GM23248 (cell line): ENCODE data around the gene PNKD. TPM values are rescaled to one million over a fixed set of nuclear protein-coding genes. Genes with fewer than 3 reads are reported as not detected.

Source experiments
- DNase-seq: peaks from one replicate; pipeline ENCODE4 v3.0.0-alpha.2; 2015
- H2AFZ ChIP-seq: fragments of 200-600 bp; sonication (generic); 2 replicates; pipeline ENCODE4 v1.6.1; 2016; ENCODE audit warnings: antibody characterized with exemption
- H3F3A ChIP-seq: fragments of 200-600 bp; sonication (generic); 2 replicates; pipeline ENCODE4 v1.6.1; 2016; ENCODE audit warnings: mild to moderate bottlenecking, antibody characterized with exemption, mixed run types; ENCODE audit not compliant: insufficient read depth
- H3K27ac ChIP-seq: fragments of 200-600 bp; sonication (generic); 2 replicates; pipeline ENCODE4 v1.5.1; 2016; ENCODE audit warnings: mild to moderate bottlenecking
- H3K27me3 ChIP-seq: fragments of 200-600 bp; sonication (generic); replicated peaks from 2 replicates; pipeline ENCODE4 v1.6.1; 2016; ENCODE audit warnings: mild to moderate bottlenecking; ENCODE audit not compliant: insufficient read depth
- H3K36me3 ChIP-seq: fragments of 200-600 bp; sonication (generic); 2 replicates; pipeline ENCODE4 v1.6.1; 2016; ENCODE audit warnings: low read depth, mild to moderate bottlenecking
- H3K4me1 ChIP-seq: fragments of 200-600 bp; sonication (generic); 2 replicates; pipeline ENCODE4 v1.6.1; 2016; ENCODE audit warnings: mild to moderate bottlenecking; ENCODE audit not compliant: insufficient read depth
- H3K4me2 ChIP-seq: fragments of 200-600 bp; sonication (generic); one replicate; pipeline ENCODE4 v1.6.1; 2016; ENCODE audit warnings: mild to moderate bottlenecking; ENCODE audit not compliant: unreplicated experiment
- H3K4me3 ChIP-seq: fragments of 200-600 bp; sonication (generic); 2 replicates; pipeline ENCODE4 v1.5.1; 2016; ENCODE audit warnings: mild to moderate bottlenecking
- H3K79me2 ChIP-seq: fragments of 200-600 bp; sonication (generic); 2 replicates; pipeline ENCODE4 v1.6.1; 2016; ENCODE audit warnings: mild to moderate bottlenecking; ENCODE audit not compliant: insufficient read depth
- H3K9ac ChIP-seq: fragments of 200-600 bp; sonication (generic); 2 replicates; pipeline ENCODE4 v1.6.1; 2016; ENCODE audit warnings: mild to moderate bottlenecking
- H3K9me2 ChIP-seq: fragments of 200-600 bp; sonication (generic); 2 replicates; pipeline ENCODE4 v1.6.1; 2016; ENCODE audit warnings: mixed run types, mild to moderate bottlenecking, moderate library complexity; ENCODE audit not compliant: insufficient read depth
- H3K9me3 ChIP-seq: fragments of 200-600 bp; sonication (generic); one replicate; pipeline ENCODE4 v1.6.1; 2017; ENCODE audit warnings: low read depth
- H4K20me1 ChIP-seq: fragments of 200-600 bp; sonication (generic); 2 replicates; pipeline ENCODE4 v1.6.0; 2016; ENCODE audit not compliant: insufficient read depth
- EZH2 ChIP-seq: fragments of 200-600 bp; sonication (generic); IDR thresholded peaks from 2 replicates; pipeline ENCODE4 v1.6.1; 2018; ENCODE audit warnings: antibody characterized with exemption, mild to moderate bottlenecking; ENCODE audit not compliant: insufficient read depth, poor library complexity, severe bottlenecking
- EZH2phosphoT487 ChIP-seq: fragments of 200-600 bp; sonication (generic); IDR thresholded peaks from 2 replicates; pipeline ENCODE4 v1.6.1; 2018; ENCODE audit warnings: antibody characterized with exemption, moderate library complexity, mild to moderate bottlenecking, low read depth; ENCODE audit not compliant: insufficient read depth
- WGBS, 2 experiments: methylation state at CpG; one replicate each; pipeline ENCODE4 v1.1.6; 2015 to 2017; ENCODE audit warnings: low lambda C conversion rate in 2 of 2, low coverage in 1 of 2; ENCODE audit errors: missing lambda C conversion rate in 2 of 2; 5-methylcytosine and 5-hydroxymethylcytosine counted together
- in situ Hi-C: fragments of 300-500 bp; cut with MboI; formaldehyde crosslinking; loops from 2 replicates; pipeline ENCODE4 v1.15.0; 2020
- polyA plus RNA-seq: library from polyadenylated mRNA; unstranded; fragments of >200 nt; fragmentation: Nextera tagmentation; extraction: Ambion mirVana; gene quantifications from 2 replicates; pipeline ENCODE4 v1.2.1, GENCODE V29; 2016
- total RNA-seq: library from RNA; depleted of rRNA; stranded (reverse); fragments of >200 nt; shearing (Covaris generic); gene quantifications from 2 replicates; pipeline ENCODE4 v1.2.3, GENCODE V29; 2014

PNKD gene
- total and polyA plus RNA-seq, 2 experiments from 2014 or later: 28.6 to 82.7 TPM

DNA sequence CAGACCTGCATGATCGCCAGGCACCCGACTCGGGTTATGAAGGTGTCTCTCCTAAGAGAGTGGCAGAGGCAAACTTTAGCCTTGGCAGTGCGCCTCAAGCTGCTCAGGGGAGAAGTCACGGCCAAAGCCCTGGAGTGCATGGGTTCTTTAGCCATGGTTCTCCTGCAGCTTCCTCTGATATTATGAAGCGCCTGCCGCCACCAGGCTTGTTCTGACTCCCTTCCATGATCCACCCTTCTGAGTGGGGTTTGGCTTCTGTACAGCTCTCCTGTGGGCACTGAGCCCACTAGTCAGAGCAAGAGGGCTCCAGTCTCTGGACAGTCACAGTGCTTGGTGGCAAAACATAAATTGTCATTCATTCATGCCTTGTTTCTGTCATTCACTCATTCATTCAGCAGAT, 47.9 kb downstream of the PNKD start:
- Histone ChIP-seq H3K4me3 (no peak overlapping the region), H3K27ac (no peak overlapping the region), H3K4me2 (no peak overlapping the region), H3K79me2 (no peaks in the 10 kb centered on the region), H3K4me1 (no peaks in the 10 kb centered on the region), H3K9me2 (no peaks in the 10 kb centered on the region), H4K20me1 (no peaks in the 10 kb centered on the region), H3K27me3 (no peaks in the 10 kb centered on the region), H3K9ac (no peak overlapping the region), H3K36me3 (no peaks in the 10 kb centered on the region), H3K9me3 (no peaks in the 10 kb centered on the region), H3F3A (no peaks in the 10 kb centered on the region), H2AFZ (no peak overlapping the region)
- no peak for DNase-seq
- no peak for TF ChIP-seq EZH2
- TF ChIP-seq EZH2phosphoT487: no peak
- WGBS, 2 experiments: 80 to 88% methylated on average over 7 of the region's 7 CpGs
- in situ Hi-C loops: no loop called here

GRCh38 chr2:218319813-218320365, 49.6 kb downstream of the PNKD start:
- H3K9ac ChIP-seq: no peak overlapping the region
- no peak overlapping the region for H2AFZ ChIP-seq
- peak; percentile 20 for DNase-seq
- no peaks in the 10 kb centered on the region for H3K9me2 ChIP-seq
- WGBS, 2 experiments: 51 to 53% methylated on average over 6 of the region's 6 CpGs
- H3K9me3 ChIP-seq: no peaks in the 10 kb centered on the region
- H3K79me2 ChIP-seq: no peaks in the 10 kb centered on the region
- no peak overlapping the region for H3K4me2 ChIP-seq
- no peaks in the 10 kb centered on the region for H3K27me3 ChIP-seq
- no peaks in the 10 kb centered on the region for H3K36me3 ChIP-seq
- no peaks in the 10 kb centered on the region for H3F3A ChIP-seq
- in situ Hi-C loops: no loop called here
- no peak overlapping the region for H3K4me3 ChIP-seq
- H3K4me1 ChIP-seq: peaks cover 5% of the 10 kb centered on the region; the same call in 1 of the 2 replicates
- TF ChIP-seq EZH2phosphoT487: no peak
- no peak for TF ChIP-seq EZH2
- no peaks in the 10 kb centered on the region for H4K20me1 ChIP-seq
- no peak overlapping the region for H3K27ac ChIP-seq

GRCh38 chr2:218320704-218321336, 50.5 kb downstream of the PNKD start:
- Histone ChIP-seq H2AFZ (no peak overlapping the region), H3K27ac (no peak overlapping the region), H3F3A (no peaks in the 10 kb centered on the region), H3K27me3 (no peaks in the 10 kb centered on the region), H3K9ac (no peak overlapping the region), H3K9me2 (no peaks in the 10 kb centered on the region), H3K36me3 (no peaks in the 10 kb centered on the region), H3K4me2 (no peak overlapping the region), H3K79me2 (no peaks in the 10 kb centered on the region), H3K4me3 (no peak overlapping the region), H3K4me1 (peaks cover 5% of the 10 kb centered on the region; the same call in 1 of the 2 replicates), H4K20me1 (no peaks in the 10 kb centered on the region), H3K9me3 (no peaks in the 10 kb centered on the region)
- 83 to 89% methylated on average over 3 of the region's 3 CpGs for WGBS, 2 experiments
- TF ChIP-seq EZH2 (no peak), EZH2phosphoT487 (no peak)
- no peak for DNase-seq
- in situ Hi-C loops: no loop called here

DNA sequence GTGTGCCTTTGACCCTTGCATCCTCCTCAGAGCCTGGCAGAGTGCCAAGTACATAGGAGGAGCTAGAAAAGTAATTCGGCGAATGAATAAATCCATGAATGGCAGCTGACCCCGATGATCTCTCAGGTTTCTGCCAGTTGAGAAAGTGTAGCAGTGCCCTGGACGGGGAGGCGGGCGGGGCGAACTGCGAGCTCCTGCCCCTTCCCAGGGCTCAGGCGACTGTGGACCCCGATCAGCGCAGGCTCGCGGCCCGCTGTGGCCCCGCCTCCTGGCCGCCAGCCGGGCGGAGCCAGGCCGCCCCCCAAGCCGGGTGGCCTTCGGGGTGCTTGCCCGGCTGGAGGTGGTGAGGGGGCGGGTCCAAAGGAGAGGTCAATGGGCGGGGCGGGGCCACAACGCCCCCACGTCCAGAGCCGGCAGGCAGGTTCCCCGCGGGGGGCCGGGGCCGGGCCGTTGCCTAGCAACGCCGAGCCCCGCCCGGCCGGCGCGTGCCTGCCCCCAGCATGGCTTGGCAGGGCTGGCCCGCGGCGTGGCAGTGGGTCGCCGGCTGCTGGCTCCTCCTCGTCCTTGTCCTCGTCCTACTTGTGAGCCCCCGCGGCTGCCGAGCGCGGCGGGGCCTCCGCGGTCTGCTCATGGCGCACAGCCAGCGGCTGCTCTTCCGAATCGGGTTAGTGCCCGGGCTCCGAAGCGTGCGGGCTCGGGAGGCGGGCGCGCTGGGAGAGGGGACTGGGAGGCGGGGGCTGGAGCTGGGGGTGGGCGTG, 52.6 kb downstream of the PNKD start:
- H4K20me1 ChIP-seq: no peaks in the 10 kb centered on the region
- peak overlapping the region; percentile 69 for H2AFZ ChIP-seq
- H3K79me2 ChIP-seq: no peaks in the 10 kb centered on the region
- H3K4me2 ChIP-seq: peak overlapping the region; percentile 61
- TF ChIP-seq EZH2 (no peak), EZH2phosphoT487 (no peak)
- H3K9ac ChIP-seq: peak overlapping the region; percentile 29
- peaks cover 5% of the 10 kb centered on the region; the same call in 1 of the 2 replicates for H3K4me1 ChIP-seq
- DNase-seq: peak; percentile 75
- H3K4me3 ChIP-seq: peak overlapping the region; percentile 64
- in situ Hi-C loops: no loop called here
- no peaks in the 10 kb centered on the region for H3F3A ChIP-seq
- 4 to 7% methylated on average over 42 to 57 of the region's 69 CpGs for WGBS, 2 experiments
- H3K27me3 ChIP-seq: no peaks in the 10 kb centered on the region
- H3K9me2 ChIP-seq: no peaks in the 10 kb centered on the region
- no peak overlapping the region for H3K27ac ChIP-seq
- no peaks in the 10 kb centered on the region for H3K36me3 ChIP-seq
- no peaks in the 10 kb centered on the region for H3K9me3 ChIP-seq
